H1 (cell line): ENCODE results near the gene GALNT2. TPM values are rescaled to one million over a fixed set of nuclear protein-coding genes. Genes with fewer than 3 reads are reported as not detected.

Experiments
- ATF2 ChIP-seq: IDR thresholded peaks from 2 replicates; pipeline ENCODE4 v1.6.1; 2012; ENCODE audit warnings: low read length, inconsistent platforms
- CEBPB ChIP-seq: IDR thresholded peaks from 2 replicates; pipeline ENCODE4 v1.6.1; 2012; ENCODE audit warnings: low read depth, low read length
- CHD7 ChIP-seq: fragments of 300-600 bp; sonication (generic); IDR thresholded peaks from 2 replicates; pipeline ENCODE4 v1.7.1; 2012; ENCODE audit warnings: low read length, moderate library complexity, mild to moderate bottlenecking, inconsistent platforms; ENCODE audit not compliant: insufficient replicate concordance
- GTF2F1 ChIP-seq: IDR thresholded peaks from 2 replicates; pipeline ENCODE4 v1.6.1; 2012; ENCODE audit warnings: low read depth, low read length, improper control_type of control experiment, borderline replicate concordance
- HDAC6 ChIP-seq: IDR thresholded peaks from one replicate; pipeline ENCODE4 v1.7.1; 2012; ENCODE audit warnings: low read depth, mild to moderate bottlenecking, inconsistent platforms, low read length, moderate library complexity
- JUN ChIP-seq: IDR thresholded peaks from 2 replicates; pipeline ENCODE4 v1.6.1; 2011; ENCODE audit warnings: low read depth, mild to moderate bottlenecking, improper control_type of control experiment, low read length
- POU5F1 ChIP-seq: IDR thresholded peaks from 2 replicates; pipeline ENCODE4 v1.6.1; 2011; ENCODE audit warnings: low read depth, mild to moderate bottlenecking, low read length, moderate library complexity
- RBBP5 ChIP-seq: IDR thresholded peaks from 2 replicates; pipeline ENCODE4 v1.7.1; 2012; ENCODE audit warnings: low read depth, mild to moderate bottlenecking, inconsistent platforms, low read length, moderate library complexity, borderline replicate concordance
- RNF2 ChIP-seq: fragments of 200-900, 300-1000 bp; sonication (generic); IDR thresholded peaks from 2 replicates; pipeline ENCODE4 v1.7.1; 2016; ENCODE audit warnings: borderline replicate concordance, low read depth, mild to moderate bottlenecking, antibody characterized with exemption, low read length; ENCODE audit not compliant: poor library complexity, severe bottlenecking; ENCODE audit errors: missing control alignments
- ZNF274 ChIP-seq: IDR thresholded peaks from 2 replicates; pipeline ENCODE4 v1.7.0; 2012; ENCODE audit warnings: low read length, borderline replicate concordance; ENCODE audit errors: extremely low read depth
- polyA plus RNA-seq, 7 experiments: library from polyadenylated mRNA; depleted of rRNA in 3 of 7; stranded (reverse) in 5 of 7; unstranded in 2 of 7; fragments of >200 nt in 5 of 7; fragments of 200-250 nt in 2 of 7; gene quantifications; 1 replicate in 5 of 7; 2 replicates in 1 of 7; 4 replicates in 1 of 7; pipeline versions ENCODE4 v1.2.1 to v1.2.3, GENCODE V29; 2011 to 2013; ENCODE audit warnings: missing spikeins in 2 of 7, mixed read lengths in 2 of 7
- total RNA-seq: library from RNA; stranded (reverse); fragmentation: NEBNext Ultra II Directional; extraction: Animal tissue kit (Norgen Biotek cat#: 25700); gene quantifications from 2 replicates; pipeline ENCODE4 v1.2.1, GENCODE V29; 2021

The GALNT2 gene
- total and polyA plus RNA-seq, 2 of the 8 experiments (the other 6 are each of a cell fraction or from before 2014, with no cell fraction given) = 34.5 to 75.3 TPM

GRCh38 chr1:230237009-230237370 lies 170.0 kb downstream of the GALNT2 start (continued):
- TF ChIP-seq CHD7 = no peak
- TF ChIP-seq JUN = no peak
- TF ChIP-seq ZNF274 = no peak
- TF ChIP-seq POU5F1 = no peak
- TF ChIP-seq HDAC6 = no peak
- no peak for TF ChIP-seq GTF2F1
- no peak for TF ChIP-seq RNF2
- TF ChIP-seq ATF2 = no peak
- no peak for TF ChIP-seq RBBP5
- TF ChIP-seq CEBPB = no peak
